Stimulated activated CD8-positive, alpha-beta memory T cell treated with anti-CD3 and anti-CD28 coated beads, Interleukin-7, amount 100 ng/mL, for 24 hours (primary cell): ENCODE data around the gene PEG3.

ENCODE experiments used
- DNase-seq: peaks from one replicate; pipeline ENCODE4 v3.0.0-alpha.2; 2020; ENCODE audit warnings: low read depth

Gene PEG3

DNA sequence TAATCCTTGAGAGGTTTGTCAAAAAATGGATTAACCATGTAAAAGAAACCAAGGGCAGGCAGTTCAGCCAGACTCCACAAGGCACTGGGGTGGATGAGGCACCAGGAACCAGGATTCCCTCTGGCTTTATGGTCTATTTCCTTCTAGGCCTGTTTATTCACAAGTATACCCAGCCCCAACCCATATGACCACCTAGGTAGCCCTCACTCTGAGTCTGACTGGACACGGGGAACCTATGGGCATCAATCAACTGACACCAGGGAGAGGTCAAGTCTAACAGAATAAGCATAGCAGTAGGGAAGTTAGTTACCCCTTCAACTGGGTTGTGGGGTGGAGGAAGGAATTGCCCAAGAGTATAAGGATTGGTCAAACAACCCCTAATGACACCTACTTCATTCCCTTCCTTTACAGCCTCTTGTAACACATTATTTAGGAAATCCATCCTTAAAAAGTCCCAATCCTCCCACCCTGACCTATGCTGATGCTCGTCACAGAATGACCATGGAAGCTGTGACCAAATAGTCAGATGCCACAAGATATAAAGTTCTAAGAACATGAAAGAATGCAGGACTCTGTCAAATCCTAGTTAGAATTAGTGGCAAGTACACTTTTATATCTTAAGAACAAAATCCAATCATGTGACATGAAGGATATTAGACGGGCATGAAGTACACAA lies 31.7 kb downstream of the PEG3 start:
- DNase-seq: no peak

DNA sequence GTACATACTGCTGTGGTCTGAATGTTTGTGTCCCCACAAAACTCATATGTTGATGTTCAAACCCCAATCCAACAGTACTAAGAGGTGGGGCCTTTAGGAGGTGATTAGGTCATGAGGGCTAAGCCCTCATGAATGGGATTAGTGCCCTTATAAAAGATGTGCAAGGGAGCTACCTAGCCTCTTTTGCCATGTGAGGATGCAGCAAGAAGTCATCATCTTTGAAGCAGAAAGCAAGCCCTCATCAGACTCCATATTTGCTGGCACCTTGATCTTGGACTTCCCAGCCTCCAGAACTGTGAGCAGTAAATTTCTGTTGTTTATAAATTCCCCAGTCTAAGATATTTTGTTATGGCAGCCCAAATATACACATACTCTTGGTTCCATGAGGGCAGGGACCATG lies 33.9 kb downstream of the PEG3 start:
- DNase-seq: no peak
